Lower leg skin (tissue), 4 donors: Measurements from ENCODE around the gene PRPSAP2. TPM values are rescaled to one million over a fixed set of nuclear protein-coding genes. Genes with fewer than 3 reads are reported as not detected.
"Not testable (repeated sequence)": the region's sequence is repeated elsewhere in the genome, so short reads cannot be mapped to it uniquely, and the experiment has no call there.

Experiments
- DNase-seq, 2 donors: peaks; one replicate each; pipeline ENCODE4 v3.0.0-alpha.2; 2019; ENCODE audit warnings: low spot score in 2 of 2
- H3K4me3 ChIP-seq: fragments of 200-600 bp; sonication (generic); 2 replicates; pipeline ENCODE4 v1.5.1; 2017; ENCODE audit warnings: mild to moderate bottlenecking, low read depth; ENCODE audit not compliant: poor library complexity, severe bottlenecking
- POLR2A ChIP-seq, 2 donors: fragments of 450-650 bp; IDR thresholded peaks; one replicate each; pipeline ENCODE4 v1.6.1; 2016 to 2017; ENCODE audit warnings: antibody characterized with exemption in 2 of 2, mild to moderate bottlenecking in 1 of 2, moderate library complexity in 1 of 2
- WGBS, 2 donors: methylation state at CpG; one replicate each; pipeline ENCODE4 v1.1.5; 2018; 5-methylcytosine and 5-hydroxymethylcytosine counted together
- intact Hi-C: fragments of 100-400 bp; cut with DNase I; formaldehyde crosslinking; loops from one replicate; pipeline ENCODE4 v1.15.0; 2023; ENCODE audit warnings: low total_unique reads
- total RNA-seq, 4 donors: library from RNA; depleted of rRNA; stranded (reverse); fragments of >200 nt; gene quantifications; one replicate each; pipeline ENCODE4 v1.1.0, GENCODE V29; 2016
- TF ChIP-seq, protein P1 (sequence below), 3 donors: fragments of 450-650 bp; IDR thresholded peaks; one replicate each; pipeline ENCODE4 v1.5.1; 2016; ENCODE audit warnings: antibody characterized with exemption in 3 of 3, mild to moderate bottlenecking in 3 of 3, moderate library complexity in 2 of 3

Gene PRPSAP2
- total RNA-seq, 4 donors from 2014 or later, result 16.3 to 27.3 (median 23.0) TPM

GRCh38 chr17:18920911-18921441, 63.0 kb downstream of the PRPSAP2 start:
- no peak overlapping the region for H3K4me3 ChIP-seq
- DNase-seq, result no peak
- WGBS, 2 donors, result 61% methylated on average over 6 of the region's 6 CpGs
- intact Hi-C loops, result no loop called here
- TF ChIP-seq POLR2A (IDR thresholded peaks at IDR 0.05), result no peak

DNA sequence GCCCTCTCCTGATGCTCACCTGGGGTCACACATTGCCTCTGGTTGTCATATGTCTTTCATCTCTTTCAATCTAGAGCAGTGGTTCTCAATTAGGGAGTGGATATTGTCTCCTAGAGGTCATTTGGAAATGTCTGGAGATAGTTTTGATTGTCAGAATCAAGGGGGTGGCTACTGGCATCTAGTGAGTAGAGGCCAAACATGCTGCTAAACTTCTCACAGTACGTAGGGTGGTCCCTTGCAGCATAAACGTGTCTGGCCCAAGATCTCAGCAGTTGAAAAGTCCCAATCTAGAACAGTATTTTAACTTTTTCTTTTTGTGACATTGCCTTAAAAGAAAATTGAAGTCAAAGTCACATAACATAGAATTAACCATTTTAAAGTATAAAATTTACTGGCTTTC, 63.6 kb downstream of the PRPSAP2 start:
- intact Hi-C loops, result no loop called here
- no peak overlapping the region for H3K4me3 ChIP-seq
- TF ChIP-seq POLR2A (IDR thresholded peaks at IDR 0.05), result no peak
- TF ChIP-seq, protein P1, sequence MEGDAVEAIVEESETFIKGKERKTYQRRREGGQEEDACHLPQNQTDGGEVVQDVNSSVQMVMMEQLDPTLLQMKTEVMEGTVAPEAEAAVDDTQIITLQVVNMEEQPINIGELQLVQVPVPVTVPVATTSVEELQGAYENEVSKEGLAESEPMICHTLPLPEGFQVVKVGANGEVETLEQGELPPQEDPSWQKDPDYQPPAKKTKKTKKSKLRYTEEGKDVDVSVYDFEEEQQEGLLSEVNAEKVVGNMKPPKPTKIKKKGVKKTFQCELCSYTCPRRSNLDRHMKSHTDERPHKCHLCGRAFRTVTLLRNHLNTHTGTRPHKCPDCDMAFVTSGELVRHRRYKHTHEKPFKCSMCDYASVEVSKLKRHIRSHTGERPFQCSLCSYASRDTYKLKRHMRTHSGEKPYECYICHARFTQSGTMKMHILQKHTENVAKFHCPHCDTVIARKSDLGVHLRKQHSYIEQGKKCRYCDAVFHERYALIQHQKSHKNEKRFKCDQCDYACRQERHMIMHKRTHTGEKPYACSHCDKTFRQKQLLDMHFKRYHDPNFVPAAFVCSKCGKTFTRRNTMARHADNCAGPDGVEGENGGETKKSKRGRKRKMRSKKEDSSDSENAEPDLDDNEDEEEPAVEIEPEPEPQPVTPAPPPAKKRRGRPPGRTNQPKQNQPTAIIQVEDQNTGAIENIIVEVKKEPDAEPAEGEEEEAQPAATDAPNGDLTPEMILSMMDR (IDR thresholded peaks at IDR 0.05), result no peak
- 72 to 74% methylated on average over 2 of the region's 2 CpGs for WGBS, 2 donors
- DNase-seq, result no peak

GRCh38 chr17:18921912-18922451, 64.1 kb downstream of the PRPSAP2 start:
- TF ChIP-seq, protein P1 (IDR thresholded peaks at IDR 0.05), result no peak
- TF ChIP-seq POLR2A (IDR thresholded peaks at IDR 0.05), result no peak
- 70 to 76% methylated on average over 4 of the region's 4 CpGs for WGBS, 2 donors
- intact Hi-C loops, result no loop called here
- DNase-seq, result no peak
- no peak overlapping the region for H3K4me3 ChIP-seq

DNA sequence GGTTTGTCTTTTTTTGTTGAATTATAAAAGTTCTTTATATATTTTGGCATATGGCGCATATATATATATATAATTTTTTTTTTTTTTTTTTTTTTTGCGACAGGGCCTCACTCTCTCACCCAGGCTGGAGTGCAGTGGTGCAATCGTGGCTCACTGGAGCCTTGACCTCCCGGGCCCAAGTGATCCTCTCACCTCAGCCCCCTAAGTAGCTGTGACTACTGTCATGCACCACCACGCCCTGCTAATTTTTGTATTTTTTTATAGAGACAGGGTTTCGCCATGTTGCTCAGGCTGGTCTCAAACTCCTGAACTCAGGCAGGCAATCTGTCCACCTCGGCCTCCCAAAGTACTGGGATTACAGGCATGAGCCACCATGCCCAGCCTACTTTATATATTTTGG, 64.7 kb downstream of the PRPSAP2 start:
- WGBS, 2 donors, result 96 to 97% methylated on average over 7 of the region's 7 CpGs
- DNase-seq, intact Hi-C loops, H3K4me3 ChIP-seq: not testable (repeated sequence)

DNA sequence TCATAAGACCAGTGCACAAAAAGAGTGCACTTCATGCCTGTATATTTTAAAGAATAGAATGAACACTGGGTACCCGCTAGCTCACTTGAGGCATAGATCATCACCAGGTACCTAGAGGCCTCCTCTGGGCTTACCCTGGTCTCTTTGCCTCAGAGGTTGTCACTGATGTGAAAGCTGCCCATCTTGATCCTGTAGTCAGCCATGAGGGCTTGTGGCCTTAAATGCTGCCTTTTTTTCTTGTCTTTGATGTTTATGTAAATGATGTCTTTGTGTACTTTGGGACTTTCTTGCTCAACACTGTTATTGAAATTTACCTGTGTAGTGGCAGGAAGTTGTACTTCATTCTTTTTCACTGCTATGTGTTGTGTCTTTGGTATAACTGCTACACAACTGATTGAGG, 67.3 kb downstream of the PRPSAP2 start:
- no peak for DNase-seq
- TF ChIP-seq POLR2A (IDR thresholded peaks at IDR 0.05), result no peak
- TF ChIP-seq, protein P1 (IDR thresholded peaks at IDR 0.05), result no peak
- intact Hi-C loops, result no loop called here
- H3K4me3 ChIP-seq, result no peak overlapping the region
- 92 to 97% methylated on average over 1 of the region's 1 CpG for WGBS, 2 donors

DNA sequence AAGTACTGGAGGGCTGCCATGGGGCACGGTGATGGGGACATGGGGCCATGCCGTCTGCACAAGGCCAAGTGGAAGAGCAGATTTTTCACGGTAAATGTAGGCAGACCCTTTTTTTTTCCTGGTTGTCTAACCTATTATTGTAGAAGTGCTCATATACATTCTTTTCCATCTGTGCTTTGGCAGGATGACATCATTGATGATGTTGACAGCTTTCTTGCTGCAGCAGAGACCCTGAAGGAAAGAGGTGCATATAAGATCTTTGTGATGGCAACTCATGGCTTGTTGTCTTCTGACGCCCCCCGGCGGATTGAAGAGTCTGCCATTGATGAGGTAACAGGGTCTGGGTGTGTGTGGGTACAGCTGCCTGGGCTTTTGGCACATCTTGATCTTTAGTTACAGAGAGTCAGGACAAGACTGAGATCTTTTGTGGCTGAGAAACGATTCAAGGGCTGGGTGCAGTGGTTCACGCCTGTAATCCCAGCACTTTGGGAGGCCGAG, 70.7 kb downstream of the PRPSAP2 start:
- 90 to 95% methylated on average over 9 of the region's 9 CpGs for WGBS, 2 donors
- DNase-seq, result no peak
- TF ChIP-seq POLR2A (IDR thresholded peaks at IDR 0.05), result no peak
- TF ChIP-seq, protein P1 (IDR thresholded peaks at IDR 0.05), result no peak
- H3K4me3 ChIP-seq, result no peak overlapping the region
- intact Hi-C loops, result no loop called here
